Measurements from ENCODE around the gene TMEM131. TPM values are rescaled to one million over a fixed set of nuclear protein-coding genes. Genes with fewer than 3 reads are reported as not detected.

The TMEM131 gene
- total RNA-seq, 1 donor from 2014 or later = 58.8 TPM

- H3K4me1 Mint-ChIP-seq (ENCODE audit: low read depth) = no peaks in the 10 kb centered on the region
- no peak for DNase-seq (ENCODE audit: low spot score, unreplicated experiment)
- H3K27me3 Mint-ChIP-seq = no peaks in the 10 kb centered on the region
- H3K36me3 Mint-ChIP-seq (ENCODE audit: insufficient read depth) = peaks cover 3% of the 10 kb centered on the region
- no peak for TF ChIP-seq CTCF (IDR thresholded peaks at IDR 0.05; ENCODE audit: unreplicated experiment)
- no peak overlapping the region for H3K4me3 Mint-ChIP-seq (ENCODE audit: low read depth)
- no peaks in the 10 kb centered on the region for H3K9me3 Mint-ChIP-seq (ENCODE audit: low read depth)
- no peak overlapping the region for H3K27ac Mint-ChIP-seq
Measured at GRCh38 chr2:97734061-97735051, 261.4 kb downstream of the TMEM131 start.

- DNase-seq (ENCODE audit: low spot score, unreplicated experiment) = no peak
- Mint-ChIP-seq H3K4me3 (ENCODE audit: low read depth) (no peak overlapping the region), H3K36me3 (ENCODE audit: insufficient read depth) (peaks cover 3% of the 10 kb centered on the region), H3K4me1 (ENCODE audit: low read depth) (no peaks in the 10 kb centered on the region), H3K27ac (no peak overlapping the region), H3K9me3 (ENCODE audit: low read depth) (no peaks in the 10 kb centered on the region), H3K27me3 (no peaks in the 10 kb centered on the region)
- no peak for TF ChIP-seq CTCF (IDR thresholded peaks at IDR 0.05; ENCODE audit: unreplicated experiment)
Measured at GRCh38 chr2:97733341-97734035, 262.3 kb downstream of the TMEM131 start.

- H3K27ac Mint-ChIP-seq = no peak overlapping the region
- TF ChIP-seq CTCF (IDR thresholded peaks at IDR 0.05; ENCODE audit: unreplicated experiment) = no peak
Measured at GRCh38 chr2:97732436-97733340, 263.1 kb downstream of the TMEM131 start.

GRCh38 chr2:97731274-97732020 is 264.3 kb downstream of the TMEM131 start:
- TF ChIP-seq CTCF (IDR thresholded peaks at IDR 0.05; ENCODE audit: unreplicated experiment) = no peak
- Mint-ChIP-seq H3K36me3 (ENCODE audit: insufficient read depth) (peaks cover 1% of the 10 kb centered on the region), H3K4me1 (ENCODE audit: low read depth) (peaks cover 14% of the 10 kb centered on the region), H3K9me3 (ENCODE audit: low read depth) (no peaks in the 10 kb centered on the region), H3K4me3 (ENCODE audit: low read depth) (no peak overlapping the region), H3K27ac (peak overlapping the region; percentile 17), H3K27me3 (no peaks in the 10 kb centered on the region)
- DNase-seq (ENCODE audit: low spot score, unreplicated experiment) = no peak

More at GRCh38 chr2:97732436-97733340, 263.1 kb downstream of the TMEM131 start:
- no peak for DNase-seq (ENCODE audit: low spot score, unreplicated experiment)
- Mint-ChIP-seq H3K4me3 (ENCODE audit: low read depth) (no peak overlapping the region), H3K4me1 (ENCODE audit: low read depth) (peaks cover 7% of the 10 kb centered on the region), H3K27me3 (no peaks in the 10 kb centered on the region), H3K9me3 (ENCODE audit: low read depth) (no peaks in the 10 kb centered on the region), H3K36me3 (ENCODE audit: insufficient read depth) (peaks cover 1% of the 10 kb centered on the region)
